Measurements from ENCODE around the gene C2CD4D.

- no peak for TF ChIP-seq CTCF (conservative IDR thresholded peaks at IDR 0.05)
- TF ChIP-seq ZFX (IDR thresholded peaks at IDR 0.05), result no peak
These were observed 22.3 kb downstream of the C2CD4D start for GRCh38 chr1:151817353-151817730.
